ENCODE results near the gene KRT78. TPM values are rescaled to one million over a fixed set of nuclear protein-coding genes. Genes with fewer than 3 reads are reported as not detected.

Gene KRT78
- polyA plus RNA-seq, 3 donors: not detected

GRCh38 chr12:52851787-52852186 is 3.0 kb upstream of the KRT78 start:
- peaks cover 9 to 28% (median 20%) of the 10 kb centered on the region in 3 donors for H3K27me3 Mint-ChIP-seq (ENCODE audit: low read depth in 3 of 3)

GRCh38 chr12:52850681-52851080 is 1.9 kb upstream of the KRT78 start:
- peak overlapping the region in 1 of 7 donors; percentile 31 for H3K27ac Mint-ChIP-seq
- peaks cover 2% of the 10 kb centered on the region for H3K4me1 Mint-ChIP-seq
- peak overlapping the region in 1 of 2 donors; percentile 36 for H3K4me3 Mint-ChIP-seq

More at GRCh38 chr12:52851787-52852186, 3.0 kb upstream of the KRT78 start:
- Mint-ChIP-seq H3K36me3 (no peaks in the 10 kb centered on the region), H3K4me3 (peak overlapping the region in 1 of 2 donors; percentile 40), H3K9me3 (no peaks in the 10 kb centered on the region), H3K27ac (no peak overlapping the region), H3K4me1 (peaks cover 2% of the 10 kb centered on the region)
- H3K4me2 ChIP-seq (replicated peaks; ENCODE audit: extremely low read depth, low read length, poor library complexity, severe bottlenecking): no peak overlapping the region
- H3K27ac ChIP-seq (ENCODE audit: low read depth in 1 of 2, low read length in 2 of 2): no peak overlapping the region
- H3K4me1 ChIP-seq (ENCODE audit: control insufficient read depth in 1 of 2, insufficient read depth in 2 of 2, low read length in 2 of 2): no peaks in the 10 kb centered on the region
- no peak overlapping the region for H3K9ac ChIP-seq (ENCODE audit: insufficient read depth, low read length, poor library complexity, severe bottlenecking)
- no peak for TF ChIP-seq CTCF (IDR thresholded peaks at IDR 0.05)
- intact Hi-C loops (cut with micrococcal nuclease): no loop called here
- H3K9me3 ChIP-seq (replicated peaks in 1 of 2; ENCODE audit: control insufficient read depth in 1 of 2, insufficient read depth in 1 of 2, low read length in 2 of 2): no peaks in the 10 kb centered on the region
- H3K79me2 ChIP-seq (ENCODE audit: insufficient read depth, low read length): no peaks in the 10 kb centered on the region
- H4K20me1 ChIP-seq (ENCODE audit: insufficient read depth, low read length): no peaks in the 10 kb centered on the region
- H3K27me3 ChIP-seq (ENCODE audit: control insufficient read depth in 2 of 2, insufficient read depth in 2 of 2, low read length in 2 of 2): no peaks in the 10 kb centered on the region
- no peak overlapping the region for H2AFZ ChIP-seq (ENCODE audit: insufficient read depth, low read depth, low read length, poor library complexity, severe bottlenecking)
- H3K4me3 ChIP-seq (replicated peaks in 1 of 3; ENCODE audit: low read depth in 2 of 3, low read length in 3 of 3): no peak overlapping the region
- H3K36me3 ChIP-seq (replicated peaks in 1 of 2; ENCODE audit: control insufficient read depth in 1 of 2, insufficient read depth in 2 of 2, low read length in 2 of 2): no peaks in the 10 kb centered on the region
- DNase-seq: no peak

More at GRCh38 chr12:52850681-52851080, 1.9 kb upstream of the KRT78 start:
- no peaks in the 10 kb centered on the region for H4K20me1 ChIP-seq (ENCODE audit: insufficient read depth, low read length)
- H3K27ac ChIP-seq (ENCODE audit: low read depth in 1 of 2, low read length in 2 of 2): no peak overlapping the region
- Mint-ChIP-seq H3K36me3 (no peaks in the 10 kb centered on the region), H3K27me3 (ENCODE audit: low read depth in 3 of 3) (peaks cover 9 to 28% (median 19%) of the 10 kb centered on the region in 3 donors), H3K9me3 (no peaks in the 10 kb centered on the region)
- DNase-seq: no peak
- H3K4me2 ChIP-seq (replicated peaks; ENCODE audit: extremely low read depth, low read length, poor library complexity, severe bottlenecking): no peak overlapping the region
- intact Hi-C loops (cut with micrococcal nuclease): no loop called here
- no peak overlapping the region for H2AFZ ChIP-seq (ENCODE audit: insufficient read depth, low read depth, low read length, poor library complexity, severe bottlenecking)
- H3K36me3 ChIP-seq (replicated peaks in 1 of 2; ENCODE audit: control insufficient read depth in 1 of 2, insufficient read depth in 2 of 2, low read length in 2 of 2): no peaks in the 10 kb centered on the region
- no peaks in the 10 kb centered on the region for H3K27me3 ChIP-seq (ENCODE audit: control insufficient read depth in 2 of 2, insufficient read depth in 2 of 2, low read length in 2 of 2)
- no peak for TF ChIP-seq CTCF (IDR thresholded peaks at IDR 0.05)
- no peaks in the 10 kb centered on the region for H3K79me2 ChIP-seq (ENCODE audit: insufficient read depth, low read length)
- no peaks in the 10 kb centered on the region for H3K9me3 ChIP-seq (replicated peaks in 1 of 2; ENCODE audit: control insufficient read depth in 1 of 2, insufficient read depth in 1 of 2, low read length in 2 of 2)
- H3K4me3 ChIP-seq (replicated peaks in 1 of 3; ENCODE audit: low read depth in 2 of 3, low read length in 3 of 3): no peak overlapping the region
- 100% methylated on average over 2 of the region's 5 CpGs for whole genome bisulfite sequencing (ENCODE audit: insufficient coverage)
- no peaks in the 10 kb centered on the region for H3K4me1 ChIP-seq (ENCODE audit: control insufficient read depth in 1 of 2, insufficient read depth in 2 of 2, low read length in 2 of 2)
- H3K9ac ChIP-seq (ENCODE audit: insufficient read depth, low read length, poor library complexity, severe bottlenecking): no peak overlapping the region

All from CD14-positive monocyte (primary cell).